Endothelial cell of umbilical vein (primary cell): ENCODE results near the gene ADCY2. TPM values are rescaled to one million over a fixed set of nuclear protein-coding genes. Genes with fewer than 3 reads are reported as not detected.

Source experiments
- BruUV-seq: library from RNA; stranded (reverse); fragments of 400-500 nt; replicated peaks from 2 replicates; lab custom pipeline; 2021; lab: Mats Ljungman, UMichigan
- CTCF ChIA-PET: fragments of 300-600, 350-600 bp; sonication (Branson Sonifier 250); formaldehyde crosslinking; loops from one replicate; lab custom pipeline; 2021; ENCODE audit warnings: antibody characterized with exemption, inconsistent platforms; lab: Charles Lee
- POLR2A ChIA-PET: fragments of 300-600, 350-600 bp; sonication (Branson Sonifier 250); formaldehyde crosslinking; loops from one replicate; lab custom pipeline; 2021; ENCODE audit warnings: antibody characterized with exemption, inconsistent platforms; lab: Charles Lee
- DNase-seq: peaks from one replicate; pipeline ENCODE4 v3.0.0-alpha.2; 2011; ENCODE audit warnings: low read depth, low spot score
- FAIRE-seq: peaks from 2 replicates; lab custom pipeline; 2011; peaks lifted over from hg19 to GRCh38; lab: Jason Lieb, UNC
- H2AFZ ChIP-seq: 2 replicates; pipeline ENCODE4 v1.6.0; 2012; ENCODE audit warnings: low read depth, low read length, control low read depth, inconsistent platforms
- H3K27ac ChIP-seq: 2 replicates; pipeline ENCODE4 v1.5.1; 2011; ENCODE audit warnings: low read depth, mild to moderate bottlenecking, control low read depth, low read length, moderate library complexity; ENCODE audit not compliant: insufficient read depth
- H3K27me3 ChIP-seq, 2 experiments: 2 replicates each; pipeline versions ENCODE4 v1.6.0 to v1.6.1; 2011; ENCODE audit warnings: low read length in 2 of 2, mixed read lengths in 1 of 2; ENCODE audit not compliant: control insufficient read depth in 2 of 2, insufficient read depth in 2 of 2
- H3K36me3 ChIP-seq, 2 experiments: 2 replicates in 1 of 2; 3 replicates in 1 of 2; pipeline ENCODE4 v1.5.1; 2011; ENCODE audit warnings: low read length in 2 of 2, mild to moderate bottlenecking in 1 of 2, moderate library complexity in 1 of 2; ENCODE audit not compliant: control insufficient read depth in 2 of 2, insufficient read depth in 2 of 2; ENCODE audit errors: extremely low read depth in 1 of 2
- H3K4me1 ChIP-seq: 3 replicates; pipeline ENCODE4 v1.5.1; 2011; ENCODE audit warnings: mild to moderate bottlenecking, low read length; ENCODE audit not compliant: control insufficient read depth, insufficient read depth; ENCODE audit errors: extremely low read depth
- H3K4me2 ChIP-seq: 2 replicates; pipeline ENCODE4 v1.6.1; 2011; ENCODE audit warnings: low read length, control low read depth, mixed read lengths; ENCODE audit not compliant: insufficient read depth
- H3K4me3 ChIP-seq, 3 experiments: fragments of 200-600 bp in 1 of 3; sonication (generic), shearing (Covaris generic) in 1 of 3; replicated peaks in 1 of 3; 2 replicates each; pipeline ENCODE4 v1.5.1; 2011 to 2016; ENCODE audit warnings: control low read depth in 3 of 3, low read length in 3 of 3, mild to moderate bottlenecking in 2 of 3, inconsistent platforms in 1 of 3, low read depth in 1 of 3, moderate library complexity in 1 of 3; ENCODE audit not compliant: insufficient read depth in 1 of 3
- H3K79me2 ChIP-seq: 2 replicates; pipeline ENCODE4 v1.6.0; 2012; ENCODE audit warnings: low read length, inconsistent platforms; ENCODE audit not compliant: control insufficient read depth, insufficient read depth
- H3K9ac ChIP-seq: replicated peaks from 2 replicates; pipeline ENCODE3; 2011; ENCODE audit warnings: low read length, control low read depth; ENCODE audit not compliant: insufficient read depth; ENCODE audit errors: extremely low read depth
- H3K9me1 ChIP-seq: replicated peaks from 3 replicates; pipeline ENCODE4 v1.6.0; 2011; ENCODE audit warnings: mild to moderate bottlenecking, low read length; ENCODE audit not compliant: control insufficient read depth, insufficient read depth; ENCODE audit errors: extremely low read depth
- H3K9me3 ChIP-seq: replicated peaks from 2 replicates; pipeline ENCODE4 v1.5.1; 2012; ENCODE audit warnings: low read length, inconsistent platforms; ENCODE audit not compliant: control insufficient read depth, insufficient read depth
- H4K20me1 ChIP-seq: replicated peaks from 2 replicates; pipeline ENCODE3; 2011; ENCODE audit warnings: mild to moderate bottlenecking, low read length; ENCODE audit not compliant: control insufficient read depth, insufficient read depth; ENCODE audit errors: extremely low read depth
- EZH2 ChIP-seq: IDR thresholded peaks from 2 replicates; pipeline ENCODE4 v1.6.1; 2012; ENCODE audit warnings: borderline replicate concordance, low read depth, mild to moderate bottlenecking, moderate library complexity, low read length, inconsistent platforms; ENCODE audit not compliant: severe bottlenecking
- FOS ChIP-seq: IDR thresholded peaks from 2 replicates; pipeline ENCODE4 v1.6.1; 2011; ENCODE audit warnings: mild to moderate bottlenecking, low read length, moderate library complexity, borderline replicate concordance; ENCODE audit not compliant: insufficient read depth
- GATA2 ChIP-seq: IDR thresholded peaks from 2 replicates; pipeline ENCODE4 v1.7.0; 2011; ENCODE audit warnings: low read depth, mild to moderate bottlenecking, moderate library complexity, mixed read lengths, low read length; ENCODE audit not compliant: insufficient read length, insufficient read depth
- JUN ChIP-seq: IDR thresholded peaks from 2 replicates; pipeline ENCODE4 v1.6.1; 2011; ENCODE audit warnings: borderline replicate concordance, low read depth; ENCODE audit not compliant: insufficient read length, insufficient read depth
- MYC ChIP-seq: IDR thresholded peaks from one replicate; pipeline ENCODE4 v1.6.1; 2011; ENCODE audit warnings: mild to moderate bottlenecking, low read depth, low read length
- POLR2A ChIP-seq: IDR thresholded peaks from 2 replicates; pipeline ENCODE4 v1.6.1; 2012; ENCODE audit warnings: low read depth, mild to moderate bottlenecking, control low read depth, low read length
- POLR2AphosphoS5 ChIP-seq: IDR thresholded peaks from 2 replicates; pipeline ENCODE4 v1.6.1; 2012; ENCODE audit warnings: low read depth, mild to moderate bottlenecking, control low read depth, low read length, moderate library complexity; ENCODE audit not compliant: insufficient read depth
- dilution Hi-C: fragments of 300-500 bp; cut with MboI; formaldehyde crosslinking; loops from one replicate; pipeline ENCODE4 v1.15.0; 2019; ENCODE audit warnings: low sequenced_read_pairs; ENCODE audit not compliant: extremely low pct_ligation_motif_present
- intact Hi-C: fragments of 100-400 bp; cut with micrococcal nuclease; formaldehyde crosslinking; loops from one replicate; pipeline ENCODE4 v1.10.0; 2022
- polyA plus RNA-seq, 4 experiments: library from polyadenylated mRNA; depleted of rRNA in 3 of 4; stranded (reverse) in 3 of 4; unstranded in 1 of 4; fragments of >200 nt; gene quantifications; 2 replicates each; pipeline versions ENCODE4 v1.2.1 to v1.2.3, GENCODE V29; 2011 to 2012; ENCODE audit warnings: missing spikeins in 1 of 4
- total RNA-seq: library from RNA; stranded (reverse); gene quantifications from 2 replicates; pipeline ENCODE4 v1.2.3, GENCODE V29; 2021
- TF ChIP-seq, protein P1 (sequence below), 2 donors: IDR thresholded peaks; 1 replicate in 1 of 2; 2 replicates in 1 of 2; pipeline ENCODE4 v1.5.1; 2011; ENCODE audit warnings: low read length in 2 of 2, mild to moderate bottlenecking in 2 of 2, moderate library complexity in 2 of 2, control low read depth in 1 of 2, inconsistent platforms in 1 of 2, low read depth in 1 of 2; ENCODE audit not compliant: insufficient read depth in 1 of 2; ENCODE audit errors: extremely low read depth in 1 of 2
- TF ChIP-seq, protein P2 (sequence below): IDR thresholded peaks from 2 replicates; pipeline ENCODE4 v1.6.1; 2011; ENCODE audit not compliant: insufficient read depth, insufficient read length

The ADCY2 gene
- total and polyA plus RNA-seq, 2 donors (not counting 3 experiments of a cell fraction or from before 2014, with no cell fraction given) = under 0.01 TPM; not detected in 1

DNA sequence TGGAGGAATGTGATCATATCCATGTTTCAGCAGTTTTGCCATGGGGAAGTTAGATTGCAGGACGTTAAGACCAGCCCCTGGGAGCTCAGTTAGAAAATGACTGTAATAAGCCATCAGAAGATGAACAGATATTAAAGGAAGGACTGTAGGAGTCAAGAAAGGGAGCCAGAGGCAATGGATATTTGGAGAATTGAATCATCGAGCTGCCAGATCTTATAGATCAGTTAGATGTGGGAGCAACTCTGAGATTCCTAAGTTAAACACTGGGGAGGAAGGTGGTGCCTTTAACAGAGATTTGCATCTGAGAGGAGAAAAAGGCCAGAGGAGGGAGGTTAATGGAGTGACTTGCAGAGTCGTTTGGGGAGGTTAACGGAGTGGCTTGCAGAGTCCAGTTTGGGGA is 96.4 kb downstream of the ADCY2 start:
- ChIA-PET POLR2A (no interaction called here), CTCF (no interaction called here)
- no peaks in the 10 kb centered on the region for H3K4me1 ChIP-seq
- peaks cover 3% of the 10 kb centered on the region for H3K9me3 ChIP-seq
- no peaks in the 10 kb centered on the region for H3K36me3 ChIP-seq
- H3K79me2 ChIP-seq = no peaks in the 10 kb centered on the region
- H3K4me3 ChIP-seq = no peak overlapping the region
- FAIRE-seq (no peak), DNase-seq (no peak)
- intact Hi-C loops (no loop called here), dilution Hi-C loops (no loop called here)
- no TSS peak for BruUV-seq
- no peaks in the 10 kb centered on the region for H3K27me3 ChIP-seq
- no peak overlapping the region for H3K27ac ChIP-seq
- no peak overlapping the region for H3K4me2 ChIP-seq
- no peaks in the 10 kb centered on the region for H3K9me1 ChIP-seq
- no peaks in the 10 kb centered on the region for H4K20me1 ChIP-seq
- no peak for TF ChIP-seq POLR2A
- no peak for TF ChIP-seq JUN
- no peak for TF ChIP-seq FOS
- TF ChIP-seq POLR2AphosphoS5 = no peak
- no peak for TF ChIP-seq EZH2
- TF ChIP-seq MYC = no peak
- TF ChIP-seq GATA2 = no peak
- TF ChIP-seq, protein P1, sequence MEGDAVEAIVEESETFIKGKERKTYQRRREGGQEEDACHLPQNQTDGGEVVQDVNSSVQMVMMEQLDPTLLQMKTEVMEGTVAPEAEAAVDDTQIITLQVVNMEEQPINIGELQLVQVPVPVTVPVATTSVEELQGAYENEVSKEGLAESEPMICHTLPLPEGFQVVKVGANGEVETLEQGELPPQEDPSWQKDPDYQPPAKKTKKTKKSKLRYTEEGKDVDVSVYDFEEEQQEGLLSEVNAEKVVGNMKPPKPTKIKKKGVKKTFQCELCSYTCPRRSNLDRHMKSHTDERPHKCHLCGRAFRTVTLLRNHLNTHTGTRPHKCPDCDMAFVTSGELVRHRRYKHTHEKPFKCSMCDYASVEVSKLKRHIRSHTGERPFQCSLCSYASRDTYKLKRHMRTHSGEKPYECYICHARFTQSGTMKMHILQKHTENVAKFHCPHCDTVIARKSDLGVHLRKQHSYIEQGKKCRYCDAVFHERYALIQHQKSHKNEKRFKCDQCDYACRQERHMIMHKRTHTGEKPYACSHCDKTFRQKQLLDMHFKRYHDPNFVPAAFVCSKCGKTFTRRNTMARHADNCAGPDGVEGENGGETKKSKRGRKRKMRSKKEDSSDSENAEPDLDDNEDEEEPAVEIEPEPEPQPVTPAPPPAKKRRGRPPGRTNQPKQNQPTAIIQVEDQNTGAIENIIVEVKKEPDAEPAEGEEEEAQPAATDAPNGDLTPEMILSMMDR (IDR thresholded peaks at IDR 0.05; ENCODE audit: extremely low read depth in 1 of 2, insufficient read depth in 1 of 2, low read depth in 1 of 2, low read length in 2 of 2) = no peak
- TF ChIP-seq, protein P2, sequence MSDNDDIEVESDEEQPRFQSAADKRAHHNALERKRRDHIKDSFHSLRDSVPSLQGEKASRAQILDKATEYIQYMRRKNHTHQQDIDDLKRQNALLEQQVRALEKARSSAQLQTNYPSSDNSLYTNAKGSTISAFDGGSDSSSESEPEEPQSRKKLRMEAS = no peak
- no peak overlapping the region for H2AFZ ChIP-seq
- no peak overlapping the region for H3K9ac ChIP-seq
